GM23248 (cell line): Measurements from ENCODE around the gene SEZ6L.

Experiments used
- EZH2 ChIP-seq: fragments of 200-600 bp; sonication (generic); IDR thresholded peaks from 2 replicates; pipeline ENCODE4 v1.6.1; 2018; ENCODE audit warnings: antibody characterized with exemption, mild to moderate bottlenecking; ENCODE audit not compliant: insufficient read depth, poor library complexity, severe bottlenecking
- EZH2phosphoT487 ChIP-seq: fragments of 200-600 bp; sonication (generic); IDR thresholded peaks from 2 replicates; pipeline ENCODE4 v1.6.1; 2018; ENCODE audit warnings: antibody characterized with exemption, moderate library complexity, mild to moderate bottlenecking, low read depth; ENCODE audit not compliant: insufficient read depth

DNA sequence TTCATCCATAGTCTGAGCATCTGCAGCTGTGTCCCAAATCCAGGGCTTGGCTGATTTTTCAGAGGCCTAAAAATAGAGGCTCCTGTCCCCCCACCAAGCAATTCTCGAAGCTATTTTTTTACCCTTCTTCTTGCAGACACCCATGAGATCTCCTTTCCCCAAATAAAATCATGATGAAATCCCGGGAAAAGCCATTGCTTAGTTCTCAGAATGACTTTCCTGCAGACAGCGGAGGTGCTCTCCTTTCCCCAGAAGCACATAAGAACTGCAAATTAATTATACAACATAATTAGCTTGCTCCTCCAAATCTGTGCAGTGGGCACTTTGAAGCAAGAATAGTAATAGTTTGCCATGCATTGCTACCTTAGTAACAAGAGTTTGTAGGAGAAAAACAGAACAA, 176.2 kb downstream of the SEZ6L start:
- TF ChIP-seq EZH2 (no peak), EZH2phosphoT487 (no peak)
